ENCODE data around the gene ENDOV. TPM values are rescaled to one million over a fixed set of nuclear protein-coding genes. Genes with fewer than 3 reads are reported as not detected.
A peak's percentile ranks its signal among the peaks of the same experiment; 100 is the strongest.

Gene ENDOV
- total RNA-seq, 2 experiments from 2014 or later, result 12.3 to 13.0 TPM

GRCh38 chr17:80453998-80454556 lies 39.1 kb downstream of the ENDOV start:
- H3K27me3 Mint-ChIP-seq, result peaks cover 8% of the 10 kb centered on the region
- peak overlapping the region; percentile 99 for H3K27ac Mint-ChIP-seq
- no peak for ATAC-seq
- peaks cover 4% of the 10 kb centered on the region for H3K36me3 Mint-ChIP-seq (ENCODE audit: low read depth)
- intact Hi-C loops (cut with DNase I, micrococcal nuclease), result loop anchor here in 1 of 2 experiments (1.0 to 2.0 kb wide), 7 partner anchors 39 to 785 kb away; partner anchors contain the start of genes CHMP6, EIF4A3, ENDOV and GAA
- no peaks in the 10 kb centered on the region for H3K9me3 Mint-ChIP-seq (ENCODE audit: low read depth)
- no peak for DNase-seq
- H3K4me1 Mint-ChIP-seq, result peaks cover 23% of the 10 kb centered on the region
- ChIA-PET POLR2A (interaction anchor here (0.7 to 0.9 kb wide), 4 partner anchors 11 to 496 kb away, joined by 3 to 4 read pairs (median 3); partner anchors contain the start of gene NPTX1), CTCF (interaction anchor here (0.9 to 1.5 kb wide), 3 partner anchors 21 to 423 kb away, joined by 3 to 6 read pairs (median 4); no protein-coding TSS in a partner anchor)
- peak overlapping the region; percentile 99 for H3K4me3 Mint-ChIP-seq

DNA sequence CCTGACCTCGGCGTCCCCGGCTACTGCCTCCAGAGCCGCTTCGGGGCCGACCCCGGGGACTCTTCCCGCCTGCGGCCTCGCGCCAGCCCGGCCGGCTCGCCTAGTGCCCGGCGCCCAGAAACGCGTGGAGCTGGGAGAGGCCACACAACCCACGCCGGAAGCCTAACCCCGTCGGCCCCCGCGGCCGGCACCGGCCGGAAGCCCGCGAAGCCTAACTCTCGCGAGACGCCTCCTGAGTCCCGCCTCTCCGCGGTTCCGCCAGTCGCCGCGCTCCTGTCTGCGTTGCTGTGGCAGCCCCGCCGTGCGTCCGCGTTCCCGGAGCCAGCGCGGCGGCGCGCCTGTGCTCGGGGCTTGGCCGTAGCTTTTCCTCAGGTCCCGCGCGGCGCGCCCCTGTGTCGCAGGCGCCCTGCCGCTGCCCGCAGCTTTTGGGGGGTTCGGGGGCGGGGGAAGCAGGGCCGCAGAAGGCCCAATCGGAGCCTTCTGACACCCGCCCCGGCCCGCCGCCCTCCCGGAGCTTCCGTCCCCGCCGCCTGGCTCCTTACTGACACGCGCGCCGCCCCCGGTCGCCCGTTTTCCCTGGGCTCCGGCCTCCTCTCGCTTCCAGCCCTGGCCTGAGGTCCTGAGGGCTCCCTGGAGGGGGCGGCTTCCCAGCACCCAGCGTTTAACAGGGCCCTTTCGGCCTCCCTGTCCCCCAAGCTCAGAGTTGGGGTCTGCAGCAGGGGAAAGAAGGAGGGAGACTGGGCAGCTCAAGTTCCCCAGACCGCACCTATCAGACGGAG lies 39.8 kb downstream of the ENDOV start:
- Mint-ChIP-seq H3K4me1 (peaks cover 23% of the 10 kb centered on the region), H3K4me3 (peak overlapping the region; percentile 99), H3K36me3 (ENCODE audit: low read depth) (peaks cover 4% of the 10 kb centered on the region), H3K9me3 (ENCODE audit: low read depth) (no peaks in the 10 kb centered on the region), H3K27ac (peak overlapping the region; percentile 94), H3K27me3 (peaks cover 13% of the 10 kb centered on the region)
- ChIA-PET CTCF (interaction anchor here (0.6 to 1.5 kb wide), 7 partner anchors 20 to 569 kb away, joined by 3 to 6 read pairs (median 3); no protein-coding TSS in a partner anchor), POLR2A (interaction anchor here (0.6 to 0.9 kb wide), 5 partner anchors 12 to 495 kb away, joined by 3 to 4 read pairs (median 3); partner anchors contain the start of gene NPTX1)
- intact Hi-C loops (cut with DNase I, micrococcal nuclease), result loop anchor here in 1 of 2 experiments (1.0 to 2.0 kb wide), 9 partner anchors 21 to 785 kb away; partner anchors contain the start of genes CHMP6, EIF4A3, ENDOV and GAA
- DNase-seq, result peak; percentile 98
- ATAC-seq, result peak; percentile 93

- Mint-ChIP-seq H3K27me3 (peaks cover 14% of the 10 kb centered on the region), H3K27ac (peak overlapping the region; percentile 94), H3K9me3 (ENCODE audit: low read depth) (no peaks in the 10 kb centered on the region), H3K4me3 (peak overlapping the region; percentile 99), H3K36me3 (ENCODE audit: low read depth) (peaks cover 4% of the 10 kb centered on the region), H3K4me1 (peaks cover 23% of the 10 kb centered on the region)
- ChIA-PET CTCF (interaction anchor here (0.6 to 1.5 kb wide), 5 partner anchors 20 to 568 kb away, joined by 3 to 6 read pairs (median 3); no protein-coding TSS in a partner anchor), POLR2A (interaction anchor here (0.9 kb wide), 1 partner anchor 12 kb away, joined by 3 read pairs; no protein-coding TSS in a partner anchor)
- peak; percentile 66 for DNase-seq
- intact Hi-C loops (cut with DNase I, micrococcal nuclease), result loop anchor here in 1 of 2 experiments (1.0 to 2.0 kb wide), 3 partner anchors 20 to 195 kb away; partner anchors contain the start of genes RNF213 and RPTOR
- ATAC-seq, result peak; percentile 27
Observed at GRCh38 chr17:80455336-80455710, 40.4 kb downstream of the ENDOV start.

- peak overlapping the region; percentile 99 for H3K4me3 Mint-ChIP-seq
Observed at GRCh38 chr17:80455784-80456183, 40.8 kb downstream of the ENDOV start.

DNA sequence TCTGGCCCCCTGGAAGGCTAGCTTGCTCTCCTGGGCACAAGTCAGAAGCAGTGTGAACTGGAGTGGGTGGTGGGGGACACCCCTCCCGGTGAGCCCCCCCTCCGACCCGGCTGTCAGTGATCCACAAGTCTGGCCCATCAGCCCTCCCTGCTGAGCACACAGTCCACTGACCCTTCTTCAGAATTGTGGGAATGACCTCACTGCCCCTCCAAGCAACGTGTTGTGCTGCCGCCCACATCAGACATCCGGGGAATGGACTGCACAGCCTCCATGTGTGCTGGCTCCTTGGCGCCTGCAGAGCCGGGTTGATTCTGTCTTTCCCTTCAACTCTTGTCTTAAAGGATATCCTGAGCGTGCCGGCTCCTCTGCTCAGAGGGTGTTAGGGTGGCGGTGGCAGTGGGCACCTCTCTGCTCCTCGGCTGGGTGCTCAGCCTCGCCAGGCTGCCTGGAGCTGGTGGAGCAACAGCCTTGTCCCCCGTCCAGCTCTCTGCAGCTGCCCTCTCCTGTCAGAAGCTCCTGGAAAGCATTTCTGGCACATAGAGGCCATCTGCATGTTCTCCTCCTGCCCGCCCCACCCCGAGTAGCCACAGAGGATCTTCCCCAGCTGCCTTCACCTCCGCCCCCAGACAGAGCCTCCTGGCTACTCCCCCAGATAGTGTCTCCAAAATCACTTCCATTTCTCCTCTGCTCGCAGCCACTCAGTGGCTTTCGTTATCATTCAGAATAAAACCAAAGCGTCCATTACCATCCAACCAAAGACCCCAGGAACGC lies 41.7 kb downstream of the ENDOV start:
- intact Hi-C loops (cut with DNase I, micrococcal nuclease), result no loop called here
- H3K4me3 Mint-ChIP-seq, result no peak overlapping the region
- no peak overlapping the region for H3K27ac Mint-ChIP-seq
- CTCF ChIA-PET, result no interaction called here
- H3K27me3 Mint-ChIP-seq, result peaks cover 14% of the 10 kb centered on the region
- DNase-seq, result no peak
- POLR2A ChIA-PET, result interaction anchor here (0.7 kb wide), 1 partner anchor 415 kb away, joined by 4 read pairs; no protein-coding TSS in a partner anchor
- no peak for ATAC-seq
- no peaks in the 10 kb centered on the region for H3K9me3 Mint-ChIP-seq (ENCODE audit: low read depth)
- H3K36me3 Mint-ChIP-seq (ENCODE audit: low read depth), result peaks cover 4% of the 10 kb centered on the region
- peaks cover 23% of the 10 kb centered on the region for H3K4me1 Mint-ChIP-seq

More at GRCh38 chr17:80455784-80456183, 40.8 kb downstream of the ENDOV start:
- CTCF ChIA-PET, result no interaction called here
- Mint-ChIP-seq H3K27ac (peak overlapping the region; percentile 94), H3K36me3 (ENCODE audit: low read depth) (peaks cover 4% of the 10 kb centered on the region), H3K27me3 (peaks cover 14% of the 10 kb centered on the region), H3K9me3 (ENCODE audit: low read depth) (no peaks in the 10 kb centered on the region), H3K4me1 (peaks cover 23% of the 10 kb centered on the region)
- intact Hi-C loops (cut with DNase I, micrococcal nuclease), result loop anchor here in 1 of 2 experiments (1.0 to 2.0 kb wide), 3 partner anchors 20 to 195 kb away; partner anchors contain the start of genes RNF213 and RPTOR
- no peak for DNase-seq
- POLR2A ChIA-PET, result interaction anchor here (0.7 kb wide), 1 partner anchor 416 kb away, joined by 4 read pairs; no protein-coding TSS in a partner anchor
- no peak for ATAC-seq

GRCh38 chr17:80457236-80457856 lies 42.4 kb downstream of the ENDOV start:
- peaks cover 4% of the 10 kb centered on the region for H3K36me3 Mint-ChIP-seq (ENCODE audit: low read depth)
- ChIA-PET CTCF (no interaction called here), POLR2A (no interaction called here)
- no peak overlapping the region for H3K27ac Mint-ChIP-seq
- intact Hi-C loops (cut with DNase I, micrococcal nuclease), result no loop called here
- no peaks in the 10 kb centered on the region for H3K9me3 Mint-ChIP-seq (ENCODE audit: low read depth)
- no peak overlapping the region for H3K4me3 Mint-ChIP-seq
- no peak for DNase-seq
- ATAC-seq, result no peak
- H3K4me1 Mint-ChIP-seq, result peaks cover 23% of the 10 kb centered on the region
- peaks cover 14% of the 10 kb centered on the region for H3K27me3 Mint-ChIP-seq

DNA sequence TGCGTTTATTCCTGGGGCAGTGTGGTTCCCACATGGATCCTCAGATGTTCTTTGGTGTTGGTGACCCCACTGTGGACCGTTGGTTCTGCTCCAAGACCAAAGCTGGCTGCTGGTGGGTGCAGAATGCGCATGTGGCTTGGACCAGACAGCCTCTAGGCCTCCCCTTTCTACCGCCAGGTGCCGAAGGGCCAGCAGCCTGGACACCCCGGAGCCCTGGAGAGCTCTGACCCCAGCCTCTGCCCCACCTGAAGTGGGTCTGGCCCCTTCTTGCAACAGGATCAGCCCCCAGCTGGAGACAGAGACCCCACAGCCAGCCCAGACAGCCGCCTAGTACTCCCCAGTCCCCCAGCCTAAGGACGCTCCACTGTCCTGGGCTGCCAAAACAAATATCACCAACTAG lies 43.0 kb downstream of the ENDOV start:
- H3K27me3 Mint-ChIP-seq, result peaks cover 14% of the 10 kb centered on the region
- no peaks in the 10 kb centered on the region for H3K9me3 Mint-ChIP-seq (ENCODE audit: low read depth)
- no peak overlapping the region for H3K4me3 Mint-ChIP-seq
- CTCF ChIA-PET, result no interaction called here
- DNase-seq, result no peak
- H3K27ac Mint-ChIP-seq, result no peak overlapping the region
- intact Hi-C loops (cut with DNase I, micrococcal nuclease), result no loop called here
- ATAC-seq, result no peak
- POLR2A ChIA-PET, result no interaction called here
- peaks cover 22% of the 10 kb centered on the region for H3K4me1 Mint-ChIP-seq
- H3K36me3 Mint-ChIP-seq (ENCODE audit: low read depth), result peaks cover 4% of the 10 kb centered on the region

- ATAC-seq, result no peak
- POLR2A ChIA-PET, result no interaction called here
- CTCF ChIA-PET, result no interaction called here
- Mint-ChIP-seq H3K4me3 (no peak overlapping the region), H3K36me3 (ENCODE audit: low read depth) (no peaks in the 10 kb centered on the region), H3K4me1 (peaks cover 11% of the 10 kb centered on the region), H3K9me3 (ENCODE audit: low read depth) (no peaks in the 10 kb centered on the region), H3K27ac (no peak overlapping the region), H3K27me3 (peaks cover 14% of the 10 kb centered on the region)
- intact Hi-C loops (cut with DNase I, micrococcal nuclease), result no loop called here
- DNase-seq, result no peak
Observed at GRCh38 chr17:80459234-80459633, 44.3 kb downstream of the ENDOV start.

GRCh38 chr17:80460429-80460834 lies 45.5 kb downstream of the ENDOV start:
- POLR2A ChIA-PET, result no interaction called here
- Mint-ChIP-seq H3K4me3 (no peak overlapping the region), H3K9me3 (ENCODE audit: low read depth) (no peaks in the 10 kb centered on the region)

GRCh38 chr17:80461528-80462160 lies 46.7 kb downstream of the ENDOV start:
- H3K27me3 Mint-ChIP-seq, result peaks cover 18% of the 10 kb centered on the region
- ChIA-PET CTCF (no interaction called here), POLR2A (no interaction called here)
- H3K4me1 Mint-ChIP-seq, result peaks cover 3% of the 10 kb centered on the region
- no peak for DNase-seq
- no peak overlapping the region for H3K27ac Mint-ChIP-seq
- no peaks in the 10 kb centered on the region for H3K9me3 Mint-ChIP-seq (ENCODE audit: low read depth)
- H3K4me3 Mint-ChIP-seq, result no peak overlapping the region
- no peaks in the 10 kb centered on the region for H3K36me3 Mint-ChIP-seq (ENCODE audit: low read depth)
- ATAC-seq, result no peak
- intact Hi-C loops (cut with DNase I, micrococcal nuclease), result no loop called here

More at GRCh38 chr17:80460429-80460834, 45.5 kb downstream of the ENDOV start:
- intact Hi-C loops (cut with DNase I, micrococcal nuclease), result no loop called here
- Mint-ChIP-seq H3K27me3 (peaks cover 16% of the 10 kb centered on the region), H3K27ac (no peak overlapping the region), H3K4me1 (peaks cover 9% of the 10 kb centered on the region), H3K36me3 (ENCODE audit: low read depth) (no peaks in the 10 kb centered on the region)
- DNase-seq, result no peak
- ATAC-seq, result no peak
- CTCF ChIA-PET, result no interaction called here

Measured in activated CD4-positive, alpha-beta T cell treated with anti-CD3 and anti-CD28 coated beads for 36 hours (primary cell).